GM13977 (cell line): ENCODE data around the gene MDH1B.
A peak's percentile ranks its signal among the peaks of the same experiment; 100 is the strongest.
"Not testable (repeated sequence)": the region's sequence is repeated elsewhere in the genome, so short reads cannot be mapped to it uniquely, and the experiment has no call there.

Source experiments
- DNase-seq: peaks from one replicate; pipeline ENCODE4 v3.0.0; 2012; ENCODE audit warnings: low spot score
- in situ Hi-C: fragments of 300-500 bp; cut with MboI; formaldehyde crosslinking; loops from one replicate; pipeline ENCODE4 v1.12.0; 2022; ENCODE audit warnings: low sequenced_read_pairs, low pct_unique_long_range_greater_than_20kb, mixed read lengths, inconsistent platforms; ENCODE audit not compliant: unreplicated experiment
- TF ChIP-seq, protein P1 (sequence below): IDR thresholded peaks from 2 replicates; pipeline ENCODE4 v1.5.1; 2012; ENCODE audit warnings: mild to moderate bottlenecking, control low read depth; ENCODE audit not compliant: insufficient read depth; ENCODE audit errors: extremely low read depth, missing control alignments

The MDH1B gene

DNA sequence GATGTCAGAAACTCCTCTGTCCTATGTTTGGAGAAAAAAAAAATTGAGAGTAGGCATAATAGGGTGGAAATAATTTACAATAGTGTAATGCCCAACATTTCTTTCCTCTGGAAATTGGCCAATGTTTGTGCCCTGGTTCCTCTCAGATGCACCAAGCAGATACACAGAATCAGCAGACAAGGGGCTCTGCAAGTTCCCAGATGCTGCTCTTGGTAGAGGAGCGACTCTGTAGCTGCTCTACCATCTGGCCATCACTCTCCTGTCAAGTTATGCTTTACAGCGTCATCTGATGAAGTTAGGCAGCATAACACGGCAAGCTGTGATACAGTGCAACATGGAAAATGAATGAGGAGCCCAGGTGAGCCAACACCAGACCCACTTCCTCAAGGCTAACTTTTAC is 48.5 kb downstream of the MDH1B start:
- TF ChIP-seq, protein P1, sequence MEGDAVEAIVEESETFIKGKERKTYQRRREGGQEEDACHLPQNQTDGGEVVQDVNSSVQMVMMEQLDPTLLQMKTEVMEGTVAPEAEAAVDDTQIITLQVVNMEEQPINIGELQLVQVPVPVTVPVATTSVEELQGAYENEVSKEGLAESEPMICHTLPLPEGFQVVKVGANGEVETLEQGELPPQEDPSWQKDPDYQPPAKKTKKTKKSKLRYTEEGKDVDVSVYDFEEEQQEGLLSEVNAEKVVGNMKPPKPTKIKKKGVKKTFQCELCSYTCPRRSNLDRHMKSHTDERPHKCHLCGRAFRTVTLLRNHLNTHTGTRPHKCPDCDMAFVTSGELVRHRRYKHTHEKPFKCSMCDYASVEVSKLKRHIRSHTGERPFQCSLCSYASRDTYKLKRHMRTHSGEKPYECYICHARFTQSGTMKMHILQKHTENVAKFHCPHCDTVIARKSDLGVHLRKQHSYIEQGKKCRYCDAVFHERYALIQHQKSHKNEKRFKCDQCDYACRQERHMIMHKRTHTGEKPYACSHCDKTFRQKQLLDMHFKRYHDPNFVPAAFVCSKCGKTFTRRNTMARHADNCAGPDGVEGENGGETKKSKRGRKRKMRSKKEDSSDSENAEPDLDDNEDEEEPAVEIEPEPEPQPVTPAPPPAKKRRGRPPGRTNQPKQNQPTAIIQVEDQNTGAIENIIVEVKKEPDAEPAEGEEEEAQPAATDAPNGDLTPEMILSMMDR: no peak
- in situ Hi-C loops: no loop called here
- no peak for DNase-seq

DNA sequence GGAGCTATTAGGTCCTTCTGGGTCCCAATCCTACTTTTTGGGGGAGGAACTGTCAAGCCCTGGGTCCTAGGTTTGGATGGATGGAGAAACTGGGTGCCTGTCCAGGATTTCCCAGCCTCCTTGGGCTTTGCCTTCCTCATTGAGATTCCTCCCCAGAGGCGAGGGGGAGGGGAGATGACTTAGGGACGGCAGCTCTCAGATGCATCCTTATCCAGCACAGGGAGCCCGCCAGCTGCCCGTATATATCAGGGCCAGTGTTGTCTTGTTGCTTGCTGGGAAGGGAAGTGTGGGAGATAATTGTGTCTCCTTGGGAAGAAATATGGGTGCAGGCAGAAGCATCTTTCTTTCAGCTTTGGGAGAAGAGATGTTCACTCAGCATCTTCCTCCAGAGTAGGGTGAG is 49.9 kb downstream of the MDH1B start:
- DNase-seq, in situ Hi-C loops: not testable (repeated sequence)

DNA sequence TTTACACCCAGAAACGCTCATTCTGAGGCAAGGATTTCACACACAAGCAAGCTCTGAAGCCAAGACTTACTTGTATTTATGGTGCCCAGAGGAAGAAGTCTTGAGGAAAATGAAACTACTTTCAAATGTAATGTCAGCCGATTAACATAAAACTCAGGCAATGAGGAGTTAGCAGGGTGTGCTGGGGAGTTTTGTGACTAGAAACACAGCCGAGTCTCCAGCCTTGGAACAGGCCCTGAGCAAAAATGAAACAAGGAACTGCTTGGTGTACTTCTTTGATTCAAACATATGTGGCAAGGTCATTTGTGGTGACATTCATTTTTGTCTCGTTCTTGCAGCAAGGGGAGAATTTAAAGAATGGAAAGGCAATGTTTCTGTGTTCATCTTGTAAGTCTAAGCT is 51.4 kb downstream of the MDH1B start:
- TF ChIP-seq, protein P1: no peak
- in situ Hi-C loops: no loop called here
- peak; percentile 20 for DNase-seq

DNA sequence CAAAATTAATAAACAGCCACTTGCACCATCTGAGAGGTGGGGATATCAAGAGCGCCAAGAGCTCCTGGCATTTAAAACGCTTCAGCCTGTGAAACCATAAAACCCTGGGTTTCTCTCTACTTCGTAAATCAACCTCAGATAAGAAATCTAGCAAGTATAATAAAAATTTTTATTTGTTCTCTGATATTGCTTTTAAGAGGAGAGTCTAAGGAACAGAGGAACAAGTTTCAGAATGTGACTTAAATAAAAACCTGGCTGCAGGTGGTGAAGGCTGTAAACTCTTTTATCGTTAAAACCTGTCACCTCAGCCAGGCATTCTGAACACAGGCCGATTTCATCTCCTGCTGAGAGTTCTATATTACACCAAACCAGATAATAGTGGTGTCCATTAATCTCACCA is 56.8 kb downstream of the MDH1B start:
- no peak for DNase-seq
- in situ Hi-C loops: no loop called here
- TF ChIP-seq, protein P1: no peak

DNA sequence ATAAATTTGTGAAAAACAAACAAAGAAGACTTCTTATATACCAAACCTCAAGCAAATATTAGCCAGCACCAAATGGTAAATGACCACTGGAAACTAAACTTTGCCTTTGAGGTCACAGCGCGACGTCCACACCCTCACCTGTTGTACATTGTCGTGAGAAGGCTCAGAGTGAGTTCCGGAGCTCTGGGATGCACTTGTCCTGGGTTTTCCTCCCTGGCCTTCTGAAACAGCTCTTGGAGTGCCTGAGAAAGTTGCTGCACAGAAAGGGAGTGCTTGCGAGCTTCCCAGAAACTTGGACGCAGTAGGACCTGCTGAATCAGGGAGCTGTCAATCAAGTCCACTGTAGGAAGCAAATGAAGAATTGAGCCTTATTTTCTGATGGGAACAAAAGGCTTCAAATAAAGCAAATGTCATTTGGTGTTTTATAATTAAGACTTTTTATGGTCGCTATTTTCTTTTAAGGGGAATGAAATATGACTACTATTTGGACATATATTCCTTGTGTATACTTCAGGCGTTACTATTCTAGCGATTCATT is 57.9 kb downstream of the MDH1B start:
- in situ Hi-C loops: no loop called here
- DNase-seq: no peak

DNA sequence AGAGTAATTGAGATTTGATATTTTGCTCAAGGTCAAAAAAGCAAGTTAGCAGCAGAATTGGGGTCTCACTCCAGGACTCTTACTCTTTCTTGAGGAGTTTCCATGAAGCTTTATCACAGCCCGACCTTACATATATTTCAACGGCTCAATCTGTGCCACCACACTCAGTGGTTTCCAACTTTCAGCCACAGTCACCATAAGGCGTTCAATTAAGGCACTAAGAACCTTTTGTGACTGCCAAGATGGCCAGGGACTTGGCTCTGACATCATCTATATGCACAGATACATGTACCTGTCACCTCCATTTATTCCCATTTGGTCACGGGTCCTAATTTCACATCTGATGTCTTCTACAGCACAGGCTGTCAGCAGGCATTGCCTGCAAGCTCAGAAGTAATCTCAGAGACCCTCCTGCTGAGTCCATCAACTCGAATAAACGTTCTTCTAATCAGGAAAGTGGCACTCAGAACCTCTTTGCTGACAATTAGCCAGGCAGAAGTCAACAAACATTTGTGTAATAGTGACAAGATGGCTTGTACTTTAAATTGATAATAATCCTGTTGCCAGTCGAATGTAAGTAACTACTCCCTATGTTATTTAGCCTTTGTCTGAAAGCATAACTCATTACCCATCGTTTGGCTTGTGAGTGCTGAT is 63.0 kb downstream of the MDH1B start:
- in situ Hi-C loops: no loop called here
- DNase-seq: no peak
- TF ChIP-seq, protein P1: no peak

More for the DNA sequence above, 57.9 kb downstream of the MDH1B start:
- TF ChIP-seq, protein P1: no peak

- in situ Hi-C loops: no loop called here
- TF ChIP-seq, protein P1: no peak
- DNase-seq: no peak
These were observed 65.0 kb downstream of the MDH1B start for GRCh38 chr2:206700156-206700555.
